CD14-positive monocyte (primary cell): Measurements from ENCODE around the gene SOWAHC. TPM values are rescaled to one million over a fixed set of nuclear protein-coding genes. Genes with fewer than 3 reads are reported as not detected.

Source experiments
- DNase-seq, 3 donors: peaks; one replicate each; pipeline ENCODE4 v3.0.0-alpha.2; 2011 to 2022
- H2AFZ ChIP-seq: 2 replicates; pipeline ENCODE4 v1.6.0; 2012; ENCODE audit warnings: mild to moderate bottlenecking, low read depth, low read length, inconsistent platforms; ENCODE audit not compliant: insufficient read depth, poor library complexity, severe bottlenecking
- H3K27ac ChIP-seq, 2 donors: 1 replicate in 1 of 2; 2 replicates in 1 of 2; pipeline ENCODE4 v1.5.1; 2012 to 2013; ENCODE audit warnings: low read length in 2 of 2, control low read depth in 1 of 2, inconsistent platforms in 1 of 2, low read depth in 1 of 2, mild to moderate bottlenecking in 1 of 2
- H3K27me3 ChIP-seq, 2 donors: one replicate each; pipeline versions ENCODE4 v1.6.0 to v1.6.1; 2011 to 2013; ENCODE audit warnings: low read length in 2 of 2; ENCODE audit not compliant: control insufficient read depth in 2 of 2, insufficient read depth in 2 of 2
- H3K36me3 ChIP-seq, 2 donors: replicated peaks in 1 of 2; 1 replicate in 1 of 2; 2 replicates in 1 of 2; pipeline versions ENCODE4 v1.5.1 to v1.6.1; 2012 to 2013; ENCODE audit warnings: low read length in 2 of 2, control low read depth in 1 of 2, inconsistent platforms in 1 of 2, mild to moderate bottlenecking in 1 of 2; ENCODE audit not compliant: insufficient read depth in 2 of 2, control insufficient read depth in 1 of 2
- H3K4me1 ChIP-seq, 2 donors: 1 replicate in 1 of 2; 2 replicates in 1 of 2; pipeline versions ENCODE4 v1.5.1 to v1.6.1; 2012 to 2013; ENCODE audit warnings: low read length in 2 of 2, control low read depth in 1 of 2, inconsistent platforms in 1 of 2, mild to moderate bottlenecking in 1 of 2, moderate library complexity in 1 of 2; ENCODE audit not compliant: insufficient read depth in 2 of 2, control insufficient read depth in 1 of 2
- H3K4me2 ChIP-seq: replicated peaks from 2 replicates; pipeline ENCODE3; 2012; ENCODE audit warnings: low read length, moderate library complexity, mild to moderate bottlenecking; ENCODE audit not compliant: poor library complexity, severe bottlenecking; ENCODE audit errors: extremely low read depth
- H3K4me3 ChIP-seq, 3 experiments: fragments of 200-600 bp in 1 of 3; sonication (generic) in 1 of 3; replicated peaks in 1 of 3; 1 replicate in 2 of 3; 2 replicates in 1 of 3; pipeline ENCODE4 v1.5.1; 2011 to 2013; ENCODE audit warnings: low read length in 3 of 3, mild to moderate bottlenecking in 3 of 3, control low read depth in 2 of 3, low read depth in 2 of 3, inconsistent platforms in 1 of 3, moderate library complexity in 1 of 3
- H3K79me2 ChIP-seq: 2 replicates; pipeline ENCODE4 v1.6.0; 2012; ENCODE audit warnings: mild to moderate bottlenecking, control low read depth, inconsistent platforms, low read length, moderate library complexity; ENCODE audit not compliant: insufficient read depth
- H3K9ac ChIP-seq: 2 replicates; pipeline ENCODE4 v1.6.0; 2017; ENCODE audit warnings: low read length, mild to moderate bottlenecking; ENCODE audit not compliant: insufficient read depth, poor library complexity, severe bottlenecking
- H3K9me3 ChIP-seq, 2 donors: replicated peaks in 1 of 2; 1 replicate in 1 of 2; 2 replicates in 1 of 2; pipeline versions ENCODE4 v1.5.1 to v1.6.1; 2012 to 2013; ENCODE audit warnings: low read length in 2 of 2, control low read depth in 1 of 2; ENCODE audit not compliant: control insufficient read depth in 1 of 2, insufficient read depth in 1 of 2
- H4K20me1 ChIP-seq: 2 replicates; pipeline ENCODE4 v1.6.0; 2012; ENCODE audit warnings: mild to moderate bottlenecking, low read length, control low read depth, moderate library complexity; ENCODE audit not compliant: insufficient read depth
- H3K27ac Mint-ChIP-seq, 7 donors: one replicate each; pipeline ENCODE4 v1.8.0; 2020; ENCODE audit warnings: mild to moderate bottlenecking in 7 of 7, mixed read lengths in 7 of 7, moderate library complexity in 6 of 7, inconsistent platforms in 2 of 7
- H3K27me3 Mint-ChIP-seq, 3 donors: one replicate each; pipeline ENCODE4 v1.8.0; 2021 to 2022; ENCODE audit warnings: low read depth in 3 of 3, mild to moderate bottlenecking in 3 of 3, mixed read lengths in 3 of 3, moderate library complexity in 3 of 3, inconsistent platforms in 1 of 3
- H3K36me3 Mint-ChIP-seq, 2 donors: one replicate each; pipeline ENCODE4 v1.8.0; 2020; ENCODE audit warnings: mixed read lengths in 2 of 2, inconsistent platforms in 1 of 2, mild to moderate bottlenecking in 1 of 2
- H3K4me1 Mint-ChIP-seq: one replicate; pipeline ENCODE4 v1.8.0; 2020; ENCODE audit warnings: mild to moderate bottlenecking, mixed read lengths
- H3K4me3 Mint-ChIP-seq, 2 donors: one replicate each; pipeline ENCODE4 v1.8.0; 2020; ENCODE audit warnings: mild to moderate bottlenecking in 2 of 2, mixed read lengths in 2 of 2, moderate library complexity in 1 of 2
- H3K9me3 Mint-ChIP-seq, 7 donors: one replicate each; pipeline ENCODE4 v1.8.0; 2020 to 2022; ENCODE audit warnings: mixed read lengths in 7 of 7, mild to moderate bottlenecking in 6 of 7, moderate library complexity in 6 of 7, inconsistent platforms in 2 of 7
- WGBS: methylation state at CpG from one replicate; pipeline ENCODE4 v1.1.5; 2013; ENCODE audit warnings: missing lambda C conversion rate; ENCODE audit not compliant: insufficient coverage; 5-methylcytosine and 5-hydroxymethylcytosine counted together
- intact Hi-C, 2 donors: fragments of 100-400 bp; cut with micrococcal nuclease; formaldehyde crosslinking; loops; one replicate each; pipeline versions ENCODE4 v1.15.0 to v1.15.1; 2023
- polyA plus RNA-seq, 3 donors: library from polyadenylated mRNA; depleted of rRNA in 1 of 3; unstranded in 2 of 3; stranded (reverse) in 1 of 3; fragments of 300-500 nt in 2 of 3; fragments of >200 nt in 1 of 3; fragmentation: Illumina TruSeq in 2 of 3; gene quantifications; 1 replicate in 2 of 3; 2 replicates in 1 of 3; pipeline ENCODE4 v1.2.3, GENCODE V29; 2012 to 2021
- TF ChIP-seq, protein P1 (sequence below): fragments of 200-600 bp; IDR thresholded peaks from one replicate; pipeline ENCODE4 v1.8.0; 2022; ENCODE audit warnings: antibody characterized with exemption, mild to moderate bottlenecking

Gene SOWAHC
- polyA plus RNA-seq, 3 donors, result 1.1 to 3.4 (median 2.7) TPM

DNA sequence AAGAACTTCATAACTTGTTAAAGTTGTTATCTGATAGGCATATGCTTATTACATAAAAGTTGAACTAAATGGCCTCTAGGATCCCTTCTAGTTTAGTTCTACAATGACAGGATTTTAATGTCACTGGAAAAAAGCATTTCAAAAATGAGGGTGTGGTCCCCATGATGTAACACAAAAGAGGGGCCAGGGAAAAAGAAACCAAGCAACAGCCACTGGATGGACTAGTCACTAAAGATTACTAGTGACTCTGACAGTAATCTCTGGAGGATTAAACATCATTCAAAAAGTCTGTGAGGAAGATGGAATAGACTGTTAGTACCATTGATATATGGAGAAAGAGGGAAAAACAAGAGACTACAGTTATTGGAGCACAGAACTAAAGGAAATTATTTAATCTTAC is 23.0 kb upstream of the SOWAHC start:
- Mint-ChIP-seq H3K27me3 (peaks cover 2 to 20% (median 10%) of the 10 kb centered on the region in 3 donors), H3K4me1 (peaks cover 3% of the 10 kb centered on the region), H3K9me3 (no peaks in the 10 kb centered on the region), H3K4me3 (no peak overlapping the region), H3K36me3 (no peaks in the 10 kb centered on the region), H3K27ac (no peak overlapping the region)
- no peak overlapping the region for H3K4me2 ChIP-seq
- intact Hi-C loops, result no loop called here
- DNase-seq, result no peak
- H3K9ac ChIP-seq, result no peak overlapping the region
- H2AFZ ChIP-seq, result no peak overlapping the region
- H3K36me3 ChIP-seq, result no peaks in the 10 kb centered on the region
- H3K9me3 ChIP-seq, result no peaks in the 10 kb centered on the region
- TF ChIP-seq, protein P1, sequence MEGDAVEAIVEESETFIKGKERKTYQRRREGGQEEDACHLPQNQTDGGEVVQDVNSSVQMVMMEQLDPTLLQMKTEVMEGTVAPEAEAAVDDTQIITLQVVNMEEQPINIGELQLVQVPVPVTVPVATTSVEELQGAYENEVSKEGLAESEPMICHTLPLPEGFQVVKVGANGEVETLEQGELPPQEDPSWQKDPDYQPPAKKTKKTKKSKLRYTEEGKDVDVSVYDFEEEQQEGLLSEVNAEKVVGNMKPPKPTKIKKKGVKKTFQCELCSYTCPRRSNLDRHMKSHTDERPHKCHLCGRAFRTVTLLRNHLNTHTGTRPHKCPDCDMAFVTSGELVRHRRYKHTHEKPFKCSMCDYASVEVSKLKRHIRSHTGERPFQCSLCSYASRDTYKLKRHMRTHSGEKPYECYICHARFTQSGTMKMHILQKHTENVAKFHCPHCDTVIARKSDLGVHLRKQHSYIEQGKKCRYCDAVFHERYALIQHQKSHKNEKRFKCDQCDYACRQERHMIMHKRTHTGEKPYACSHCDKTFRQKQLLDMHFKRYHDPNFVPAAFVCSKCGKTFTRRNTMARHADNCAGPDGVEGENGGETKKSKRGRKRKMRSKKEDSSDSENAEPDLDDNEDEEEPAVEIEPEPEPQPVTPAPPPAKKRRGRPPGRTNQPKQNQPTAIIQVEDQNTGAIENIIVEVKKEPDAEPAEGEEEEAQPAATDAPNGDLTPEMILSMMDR, result no peak
- H3K79me2 ChIP-seq, result no peaks in the 10 kb centered on the region
- peaks cover 0 to 2% of the 10 kb centered on the region in 2 donors for H3K27me3 ChIP-seq
- H3K27ac ChIP-seq, result no peak overlapping the region
- no peak overlapping the region for H3K4me3 ChIP-seq
- H4K20me1 ChIP-seq, result peaks cover 7% of the 10 kb centered on the region
- no peaks in the 10 kb centered on the region for H3K4me1 ChIP-seq

DNA sequence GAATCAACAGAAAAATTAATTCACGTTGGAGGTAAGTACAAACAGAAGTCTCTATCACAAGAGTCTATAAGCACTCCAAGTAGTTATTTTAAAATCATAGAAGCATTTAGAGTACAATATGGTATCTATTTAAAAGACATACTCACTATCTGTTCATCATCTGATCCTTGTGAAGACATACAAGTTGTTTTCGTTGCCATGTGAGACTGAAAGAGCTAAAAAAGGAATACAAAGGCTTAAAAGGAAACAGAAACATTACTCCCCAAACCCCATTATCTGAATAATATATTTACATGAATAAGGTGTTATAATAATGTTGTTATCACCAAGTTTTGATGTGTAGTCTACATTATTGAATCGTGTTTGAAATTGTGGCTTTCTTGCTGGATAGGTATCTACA is 21.3 kb upstream of the SOWAHC start:
- no peak overlapping the region for H3K27ac Mint-ChIP-seq
- Histone ChIP-seq H3K4me2 (no peak overlapping the region), H2AFZ (no peak overlapping the region), H3K27me3 (no peaks in the 10 kb centered on the region), H3K79me2 (no peaks in the 10 kb centered on the region), H3K27ac (no peak overlapping the region), H3K9ac (no peak overlapping the region), H4K20me1 (peaks cover 7% of the 10 kb centered on the region), H3K4me1 (no peaks in the 10 kb centered on the region), H3K4me3 (no peak overlapping the region), H3K36me3 (no peaks in the 10 kb centered on the region), H3K9me3 (no peaks in the 10 kb centered on the region)
- intact Hi-C loops, result no loop called here
- TF ChIP-seq, protein P1, result no peak
- no CpG with 5 or more reads among the region's 3 CpGs for WGBS
- DNase-seq, result no peak
- no peak overlapping the region for H3K4me3 Mint-ChIP-seq
- peaks cover 0 to 16% (median 7%) of the 10 kb centered on the region in 3 donors for H3K27me3 Mint-ChIP-seq
- H3K36me3 Mint-ChIP-seq, result no peaks in the 10 kb centered on the region
- no peaks in the 10 kb centered on the region for H3K9me3 Mint-ChIP-seq
- H3K4me1 Mint-ChIP-seq, result peaks cover 3% of the 10 kb centered on the region
